Measurements from ENCODE around the gene NRG3.

DNA sequence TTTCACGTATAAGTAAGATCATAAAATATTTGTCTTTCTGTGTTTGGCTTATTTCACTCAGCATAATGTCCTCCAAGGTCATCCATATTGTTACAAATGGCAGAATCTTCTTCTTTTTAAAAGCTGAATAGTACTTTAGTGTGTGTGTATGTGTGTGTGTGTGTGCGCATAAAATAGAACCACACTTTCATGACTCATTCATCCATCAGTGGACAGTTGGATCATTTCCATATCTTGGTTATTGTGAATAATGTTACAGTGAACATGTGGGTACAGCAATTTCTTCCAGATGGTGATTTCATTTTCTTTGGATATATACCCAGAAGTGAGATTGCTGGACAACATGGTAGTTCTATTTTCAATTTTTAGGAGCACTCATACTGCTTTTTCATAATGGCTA, 622.4 kb downstream of the NRG3 start:
- TF ChIP-seq POLR2A (IDR thresholded peaks at IDR 0.05; ENCODE audit: low read depth, low read length) = no peak
- TF ChIP-seq TAF1 (IDR thresholded peaks at IDR 0.05; ENCODE audit: borderline replicate concordance, low read depth, low read length) = no peak

All from GM12892 (cell line).